HEK293 (cell line): ENCODE results near the gene MRPS2.

Source experiments
- ZNF362 ChIP-seq: fragments of 450-650 bp; formaldehyde crosslinking; IDR thresholded peaks from 2 replicates; pipeline ENCODE4 v1.5.1; 2016; ENCODE audit warnings: missing biosample characterization, missing genetic modification characterization
- TF ChIP-seq, protein P1 (sequence below): fragments of 450-650 bp; formaldehyde crosslinking; IDR thresholded peaks from 2 replicates; pipeline ENCODE4 v1.5.1; 2016; ENCODE audit warnings: missing biosample characterization, missing genetic modification characterization

DNA sequence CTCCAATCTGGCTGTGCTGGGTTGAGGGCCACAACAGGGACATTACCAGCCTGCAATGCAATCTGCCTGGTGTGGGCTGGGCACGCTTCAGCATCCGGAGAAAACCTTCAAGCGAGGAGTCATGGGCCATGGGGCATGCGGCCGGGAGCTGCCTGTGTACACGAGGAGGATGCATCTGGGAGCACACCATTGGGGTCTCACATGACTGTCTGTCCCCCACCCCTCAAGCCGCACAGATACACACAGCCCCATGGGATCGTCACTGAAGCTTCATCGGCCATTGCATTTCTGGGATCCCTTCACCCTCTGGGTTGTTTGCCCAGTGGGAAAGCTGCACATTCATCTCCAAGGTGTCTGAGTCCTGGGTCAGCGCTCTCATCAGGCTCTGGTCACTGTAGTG, 30.6 kb downstream of the MRPS2 start:
- TF ChIP-seq, protein P1, sequence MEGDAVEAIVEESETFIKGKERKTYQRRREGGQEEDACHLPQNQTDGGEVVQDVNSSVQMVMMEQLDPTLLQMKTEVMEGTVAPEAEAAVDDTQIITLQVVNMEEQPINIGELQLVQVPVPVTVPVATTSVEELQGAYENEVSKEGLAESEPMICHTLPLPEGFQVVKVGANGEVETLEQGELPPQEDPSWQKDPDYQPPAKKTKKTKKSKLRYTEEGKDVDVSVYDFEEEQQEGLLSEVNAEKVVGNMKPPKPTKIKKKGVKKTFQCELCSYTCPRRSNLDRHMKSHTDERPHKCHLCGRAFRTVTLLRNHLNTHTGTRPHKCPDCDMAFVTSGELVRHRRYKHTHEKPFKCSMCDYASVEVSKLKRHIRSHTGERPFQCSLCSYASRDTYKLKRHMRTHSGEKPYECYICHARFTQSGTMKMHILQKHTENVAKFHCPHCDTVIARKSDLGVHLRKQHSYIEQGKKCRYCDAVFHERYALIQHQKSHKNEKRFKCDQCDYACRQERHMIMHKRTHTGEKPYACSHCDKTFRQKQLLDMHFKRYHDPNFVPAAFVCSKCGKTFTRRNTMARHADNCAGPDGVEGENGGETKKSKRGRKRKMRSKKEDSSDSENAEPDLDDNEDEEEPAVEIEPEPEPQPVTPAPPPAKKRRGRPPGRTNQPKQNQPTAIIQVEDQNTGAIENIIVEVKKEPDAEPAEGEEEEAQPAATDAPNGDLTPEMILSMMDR (tag by site-specific recombination), result no peak
- no peak for TF ChIP-seq ZNF362 (tag by site-specific recombination)
